Small intestine (tissue), 7 donors: Measurements from ENCODE around the gene DGKK. TPM values are rescaled to one million over a fixed set of nuclear protein-coding genes. Genes with fewer than 3 reads are reported as not detected.

Source experiments
- DNase-seq, 2 donors: peaks; one replicate each; pipeline versions ENCODE4 v3.0.0 to v3.0.0-alpha.2; 2013
- FAIRE-seq: peaks from 2 replicates; lab custom pipeline; 2012; peaks lifted over from hg19 to GRCh38; lab: Jason Lieb, UNC
- H3K27ac ChIP-seq, 3 donors: one replicate each; pipeline ENCODE4 v1.5.1; 2013; ENCODE audit warnings: low read length in 2 of 3, mild to moderate bottlenecking in 2 of 3, control low read depth in 1 of 3, inconsistent platforms in 1 of 3, low read depth in 1 of 3, moderate library complexity in 1 of 3
- H3K27me3 ChIP-seq, 3 donors: one replicate each; pipeline ENCODE4 v1.6.1; 2013; ENCODE audit warnings: low read length in 3 of 3, inconsistent platforms in 1 of 3; ENCODE audit not compliant: control insufficient read depth in 3 of 3, insufficient read depth in 3 of 3
- H3K36me3 ChIP-seq, 3 donors: one replicate each; pipeline ENCODE4 v1.6.1; 2013; ENCODE audit warnings: low read length in 3 of 3, inconsistent platforms in 1 of 3, low read depth in 1 of 3, mild to moderate bottlenecking in 1 of 3, moderate library complexity in 1 of 3; ENCODE audit not compliant: control insufficient read depth in 3 of 3, insufficient read depth in 2 of 3
- H3K4me1 ChIP-seq, 3 donors: one replicate each; pipeline ENCODE4 v1.6.1; 2013; ENCODE audit warnings: low read length in 2 of 3, inconsistent platforms in 1 of 3, low read depth in 1 of 3, mild to moderate bottlenecking in 1 of 3, moderate library complexity in 1 of 3; ENCODE audit not compliant: control insufficient read depth in 3 of 3, insufficient read depth in 2 of 3
- H3K4me3 ChIP-seq, 3 donors: one replicate each; pipeline ENCODE4 v1.5.1; 2013; ENCODE audit warnings: low read length in 3 of 3, control low read depth in 1 of 3, inconsistent platforms in 1 of 3, low read depth in 1 of 3, mild to moderate bottlenecking in 1 of 3, moderate library complexity in 1 of 3
- H3K9me3 ChIP-seq, 2 donors: one replicate each; pipeline ENCODE4 v1.6.1; 2013; ENCODE audit warnings: low read depth in 1 of 2, low read length in 1 of 2; ENCODE audit not compliant: control insufficient read depth in 2 of 2, insufficient read depth in 1 of 2
- WGBS, 3 donors: extraction: QIAGEN DNeasy Blood & Tissue Kit; methylation state at CpG; one replicate each; pipeline ENCODE4 v1.1.7; 2013; 5-methylcytosine and 5-hydroxymethylcytosine counted together
- polyA plus RNA-seq, 4 donors: library from polyadenylated mRNA; stranded (reverse) in 3 of 4; unstranded in 1 of 4; fragments of 200-250 nt in 3 of 4; fragments of 120-200 nt in 1 of 4; gene quantifications; one replicate each; pipeline versions ENCODE4 v1.2.1 to v1.2.3, GENCODE V29; 2013
- donor health status: healthy with polysubstance abuse.
- donor health status: control.
- donor health status: control.
- donor health status: Bipolar disorder and iron deficiency.
- donor health status: healthy.

Gene DGKK
- polyA plus RNA-seq, 4 donors, result 0.01 TPM; not detected in 3

GRCh38 chrX:50403903-50404302, 66.7 kb downstream of the DGKK start:
- WGBS, 3 donors, result 37 to 54% (median 46%) methylated on average over 5 of the region's 5 CpGs
- no peaks in the 10 kb centered on the region for H3K9me3 ChIP-seq
- FAIRE-seq, result no peak

GRCh38 chrX:50402886-50403285, 67.7 kb downstream of the DGKK start:
- H3K27me3 ChIP-seq, result no peaks in the 10 kb centered on the region
- no peak overlapping the region for H3K4me3 ChIP-seq
- no peaks in the 10 kb centered on the region for H3K36me3 ChIP-seq
- DNase-seq (no peak), FAIRE-seq (no peak)
- H3K4me1 ChIP-seq, result no peaks in the 10 kb centered on the region
- H3K9me3 ChIP-seq, result no peaks in the 10 kb centered on the region
- 72 to 77% (median 76%) methylated on average over 3 of the region's 3 CpGs for WGBS, 3 donors
- no peak overlapping the region for H3K27ac ChIP-seq

More at GRCh38 chrX:50403903-50404302, 66.7 kb downstream of the DGKK start:
- Histone ChIP-seq H3K36me3 (no peaks in the 10 kb centered on the region), H3K4me1 (no peaks in the 10 kb centered on the region), H3K4me3 (no peak overlapping the region), H3K27ac (no peak overlapping the region), H3K27me3 (no peaks in the 10 kb centered on the region)
- DNase-seq, result no peak

- H3K4me3 ChIP-seq, result no peak overlapping the region
- H3K9me3 ChIP-seq, result no peaks in the 10 kb centered on the region
- DNase-seq, result no peak
- no peaks in the 10 kb centered on the region for H3K4me1 ChIP-seq
- no peak for FAIRE-seq
- WGBS, 3 donors, result 9 to 27% (median 13%) methylated on average over 2 of the region's 2 CpGs
- no peak overlapping the region for H3K27ac ChIP-seq
- no peaks in the 10 kb centered on the region for H3K36me3 ChIP-seq
- peaks cover 0 to 3% (median 0%) of the 10 kb centered on the region in 3 donors for H3K27me3 ChIP-seq
These were observed 76.7 kb downstream of the DGKK start for GRCh38 chrX:50393902-50394301.

DNA sequence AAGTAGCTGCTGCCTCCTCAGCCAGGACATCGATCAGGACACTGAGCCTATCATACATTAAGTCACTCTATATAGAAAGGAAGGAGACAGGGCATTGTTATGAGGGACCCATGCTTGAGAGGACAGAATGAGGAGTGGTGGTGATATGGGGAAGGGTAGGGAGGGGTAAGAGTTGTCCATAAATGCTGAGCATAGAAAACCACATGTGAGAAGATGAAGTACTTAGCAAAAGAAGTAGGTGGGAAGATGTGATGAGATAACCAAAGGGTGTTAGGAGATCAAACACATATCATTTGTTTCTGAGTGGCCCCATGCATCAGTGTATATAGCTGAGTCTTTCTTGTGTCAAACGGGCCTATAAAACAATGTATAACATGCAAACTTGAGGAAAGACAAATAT, 84.1 kb downstream of the DGKK start:
- FAIRE-seq, result no peak

GRCh38 chrX:50381729-50382415, 88.8 kb downstream of the DGKK start:
- FAIRE-seq, result no peak
- no peaks in the 10 kb centered on the region for H3K9me3 ChIP-seq
- H3K27me3 ChIP-seq, result no peaks in the 10 kb centered on the region
- H3K36me3 ChIP-seq, result no peaks in the 10 kb centered on the region
- H3K4me3 ChIP-seq, result no peak overlapping the region
- 67 to 87% (median 69%) methylated on average over 5 of the region's 5 CpGs for WGBS, 3 donors
- no peak for DNase-seq
- no peak overlapping the region for H3K27ac ChIP-seq
- no peaks in the 10 kb centered on the region for H3K4me1 ChIP-seq

More for the DNA sequence above, 84.1 kb downstream of the DGKK start:
- H3K4me3 ChIP-seq, result no peak overlapping the region
- no peak for DNase-seq
- H3K9me3 ChIP-seq, result no peaks in the 10 kb centered on the region
- 67 to 84% (median 80%) methylated on average over 2 of the region's 2 CpGs for WGBS, 3 donors
- H3K27me3 ChIP-seq, result no peaks in the 10 kb centered on the region
- no peaks in the 10 kb centered on the region for H3K36me3 ChIP-seq
- H3K4me1 ChIP-seq, result no peaks in the 10 kb centered on the region
- no peak overlapping the region for H3K27ac ChIP-seq

DNA sequence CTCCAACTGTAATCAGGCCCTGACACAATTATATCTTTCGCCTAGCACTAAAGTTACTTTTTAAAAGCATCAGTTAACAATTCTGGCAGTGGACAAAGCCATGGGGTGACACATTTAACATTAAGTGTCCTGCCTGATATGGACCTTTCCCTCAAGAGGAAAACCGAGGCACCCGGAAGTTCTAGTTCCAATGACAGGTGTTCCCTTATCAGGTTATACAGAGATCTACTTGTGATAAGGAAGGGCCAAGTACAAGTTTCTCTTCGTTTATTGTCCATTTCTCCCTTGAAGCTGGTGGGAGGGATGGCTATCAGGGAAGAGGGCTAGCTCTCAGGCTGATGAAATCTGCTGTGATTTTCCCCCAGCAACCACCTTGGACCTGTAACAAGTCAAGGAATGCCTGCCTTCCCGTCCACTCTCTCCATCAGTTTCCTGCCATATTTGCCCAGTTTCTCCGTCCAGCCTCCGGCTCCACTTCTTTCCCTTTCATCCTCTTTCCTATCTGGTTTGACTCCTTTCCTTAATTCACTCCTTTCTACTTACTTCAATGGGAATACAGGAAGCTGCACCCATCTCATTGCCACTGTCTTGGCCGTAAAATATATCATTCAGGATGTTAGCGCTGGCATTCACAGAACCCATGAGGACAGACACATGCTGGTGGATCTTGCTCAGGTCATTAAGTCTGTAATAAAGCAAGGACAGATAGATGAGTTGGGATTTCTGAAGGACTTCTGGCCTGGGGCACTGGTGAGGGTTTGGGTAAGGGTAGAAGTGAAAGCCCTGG, 95.0 kb downstream of the DGKK start:
- 40 to 68% (median 56%) methylated on average over 9 of the region's 9 CpGs for WGBS, 3 donors
- peak; percentile 19 to 27 for DNase-seq
- H3K27ac ChIP-seq, result no peak overlapping the region
- H3K36me3 ChIP-seq, result no peaks in the 10 kb centered on the region
- no peaks in the 10 kb centered on the region for H3K27me3 ChIP-seq
- no peak overlapping the region for H3K4me3 ChIP-seq
- H3K4me1 ChIP-seq, result no peaks in the 10 kb centered on the region
- FAIRE-seq, result no peak
- no peaks in the 10 kb centered on the region for H3K9me3 ChIP-seq

- 66 to 85% (median 79%) methylated on average over 4 of the region's 4 CpGs for WGBS, 3 donors
- FAIRE-seq, result no peak
- Histone ChIP-seq H3K36me3 (no peaks in the 10 kb centered on the region), H3K27me3 (no peaks in the 10 kb centered on the region), H3K4me3 (no peak overlapping the region), H3K27ac (no peak overlapping the region), H3K9me3 (no peaks in the 10 kb centered on the region), H3K4me1 (no peaks in the 10 kb centered on the region)
- no peak for DNase-seq
These were observed 97.7 kb downstream of the DGKK start for GRCh38 chrX:50372966-50373365.

DNA sequence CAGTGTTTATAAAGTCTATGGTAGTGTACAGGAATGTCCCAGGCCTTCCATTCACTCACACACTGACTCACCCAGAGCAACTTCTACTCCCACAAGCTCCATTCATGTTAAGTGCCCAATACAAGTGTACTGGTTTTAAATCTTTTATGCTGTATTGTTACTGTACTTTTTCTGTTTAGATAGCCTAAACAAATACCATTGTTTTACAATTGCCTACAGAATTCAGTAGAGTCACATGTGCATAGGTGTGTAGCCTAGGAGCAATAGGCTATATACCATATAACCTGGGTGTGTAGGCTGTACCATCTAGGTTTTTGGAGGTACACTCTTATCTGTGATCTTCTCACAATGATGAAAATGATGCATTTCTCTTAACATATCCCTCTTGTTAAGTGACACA, 126.7 kb downstream of the DGKK start:
- Histone ChIP-seq H3K27me3 (no peaks in the 10 kb centered on the region), H3K9me3 (no peaks in the 10 kb centered on the region), H3K4me1 (no peaks in the 10 kb centered on the region), H3K27ac (no peak overlapping the region), H3K4me3 (no peak overlapping the region), H3K36me3 (no peaks in the 10 kb centered on the region)
- FAIRE-seq (no peak), DNase-seq (no peak)
